ENCODE measurements around the gene FKBP10. TPM values are rescaled to one million over a fixed set of nuclear protein-coding genes. Genes with fewer than 3 reads are reported as not detected.
A peak's percentile ranks its signal among the peaks of the same experiment; 100 is the strongest.

The FKBP10 gene
- total RNA-seq, 1 donor from 2014 or later = 143 TPM

DNA sequence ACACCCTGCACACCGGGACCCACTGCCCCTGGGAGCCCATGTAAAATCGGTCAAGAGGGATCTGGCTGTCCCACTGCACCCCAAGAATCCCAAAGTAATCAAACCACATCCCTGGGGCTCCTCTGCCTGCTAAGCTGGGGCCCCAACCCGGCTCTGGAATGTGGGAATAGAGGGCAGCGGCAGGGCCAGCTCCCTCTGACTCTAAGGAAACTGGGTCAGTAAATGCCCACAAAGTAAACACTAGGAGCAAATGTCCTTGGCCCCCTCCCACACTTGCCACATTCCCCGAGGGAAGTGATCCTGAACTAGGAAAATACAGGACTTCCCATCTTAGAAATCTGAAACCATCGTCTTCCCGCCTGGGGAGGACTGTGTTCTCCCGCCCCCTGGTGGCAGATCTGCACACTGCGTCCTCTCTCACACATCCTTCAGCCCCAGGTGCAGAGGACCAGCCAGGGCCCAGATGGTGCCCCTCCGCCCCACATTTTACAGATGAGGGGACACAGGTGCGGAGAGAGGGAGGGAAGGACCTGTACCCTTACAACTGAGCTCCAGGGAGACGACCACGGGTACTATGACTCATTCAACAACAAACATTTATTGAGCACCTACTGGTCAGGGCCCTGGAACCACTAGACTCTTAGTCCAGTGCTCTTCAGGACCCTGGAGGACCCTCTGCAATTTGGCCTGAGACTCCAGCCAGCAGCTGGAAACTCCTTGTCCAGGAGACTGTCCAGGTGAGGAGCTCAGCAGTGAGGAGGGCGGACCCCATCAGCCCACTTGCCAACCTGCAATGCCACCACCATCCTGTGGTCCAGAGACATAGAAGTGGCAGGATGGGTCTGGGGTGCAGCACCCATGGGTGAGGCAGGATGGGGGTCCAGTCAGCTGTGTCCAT, 11.2 kb upstream of the FKBP10 start:
- DNase-seq (ENCODE audit: low read depth) = peak; percentile 74
- H3K4me3 ChIP-seq (ENCODE audit: low read depth, low read length) = no peak overlapping the region
- TF ChIP-seq, protein P1, sequence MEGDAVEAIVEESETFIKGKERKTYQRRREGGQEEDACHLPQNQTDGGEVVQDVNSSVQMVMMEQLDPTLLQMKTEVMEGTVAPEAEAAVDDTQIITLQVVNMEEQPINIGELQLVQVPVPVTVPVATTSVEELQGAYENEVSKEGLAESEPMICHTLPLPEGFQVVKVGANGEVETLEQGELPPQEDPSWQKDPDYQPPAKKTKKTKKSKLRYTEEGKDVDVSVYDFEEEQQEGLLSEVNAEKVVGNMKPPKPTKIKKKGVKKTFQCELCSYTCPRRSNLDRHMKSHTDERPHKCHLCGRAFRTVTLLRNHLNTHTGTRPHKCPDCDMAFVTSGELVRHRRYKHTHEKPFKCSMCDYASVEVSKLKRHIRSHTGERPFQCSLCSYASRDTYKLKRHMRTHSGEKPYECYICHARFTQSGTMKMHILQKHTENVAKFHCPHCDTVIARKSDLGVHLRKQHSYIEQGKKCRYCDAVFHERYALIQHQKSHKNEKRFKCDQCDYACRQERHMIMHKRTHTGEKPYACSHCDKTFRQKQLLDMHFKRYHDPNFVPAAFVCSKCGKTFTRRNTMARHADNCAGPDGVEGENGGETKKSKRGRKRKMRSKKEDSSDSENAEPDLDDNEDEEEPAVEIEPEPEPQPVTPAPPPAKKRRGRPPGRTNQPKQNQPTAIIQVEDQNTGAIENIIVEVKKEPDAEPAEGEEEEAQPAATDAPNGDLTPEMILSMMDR (conservative IDR thresholded peaks at IDR 0.05; ENCODE audit: low read depth, low read length) = peak; percentile 97

DNA sequence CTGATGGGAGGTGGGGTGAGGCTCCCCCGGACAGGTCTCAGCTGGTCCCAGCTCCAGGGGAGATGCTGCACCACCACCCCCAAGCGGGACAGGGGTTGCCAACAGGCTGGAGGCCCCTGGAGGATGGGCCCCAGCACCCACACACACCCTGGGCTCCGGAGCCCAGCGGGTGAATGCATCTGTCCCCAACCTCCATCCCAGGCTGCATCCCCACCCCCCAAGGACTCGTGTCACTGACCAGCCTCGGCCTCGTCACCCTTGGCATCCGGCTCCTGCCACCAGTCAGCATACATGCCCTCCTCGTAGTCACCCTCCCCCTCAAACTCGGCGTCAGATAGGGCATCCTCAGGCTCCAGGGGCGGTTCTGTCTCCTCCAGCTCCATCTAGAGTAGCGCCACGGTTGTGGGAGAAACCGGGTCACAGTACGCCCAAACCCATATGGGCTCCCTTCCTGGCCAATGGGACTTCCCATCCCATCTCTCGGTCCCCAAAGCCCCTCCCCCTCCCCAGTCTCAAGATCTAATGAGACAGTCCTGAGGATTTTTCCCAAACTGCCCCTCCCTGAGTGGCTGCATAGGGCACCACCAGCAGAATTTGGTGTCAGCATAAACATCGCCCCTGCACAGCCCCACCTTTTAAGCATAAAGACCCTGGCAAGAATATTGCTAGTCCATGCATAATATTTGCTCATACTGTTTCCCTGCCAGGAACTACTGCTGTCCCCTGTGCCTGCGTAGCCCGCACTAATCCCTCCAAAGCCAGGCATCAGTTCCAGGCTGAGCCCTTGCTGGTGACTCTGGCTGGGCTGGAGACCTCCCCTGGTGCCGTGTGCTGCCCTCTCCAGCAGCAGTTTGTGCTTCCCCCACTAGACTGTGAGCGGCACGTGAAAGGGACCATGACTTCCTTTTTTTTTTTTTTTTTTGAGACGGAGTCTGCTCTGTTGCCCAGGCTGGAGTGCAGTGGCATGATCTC, 9.5 kb upstream of the FKBP10 start:
- H3K4me3 ChIP-seq (ENCODE audit: low read depth, low read length) = no peak overlapping the region
- TF ChIP-seq, protein P1 (conservative IDR thresholded peaks at IDR 0.05; ENCODE audit: low read depth, low read length) = no peak
- no peak for DNase-seq (ENCODE audit: low read depth)

DNA sequence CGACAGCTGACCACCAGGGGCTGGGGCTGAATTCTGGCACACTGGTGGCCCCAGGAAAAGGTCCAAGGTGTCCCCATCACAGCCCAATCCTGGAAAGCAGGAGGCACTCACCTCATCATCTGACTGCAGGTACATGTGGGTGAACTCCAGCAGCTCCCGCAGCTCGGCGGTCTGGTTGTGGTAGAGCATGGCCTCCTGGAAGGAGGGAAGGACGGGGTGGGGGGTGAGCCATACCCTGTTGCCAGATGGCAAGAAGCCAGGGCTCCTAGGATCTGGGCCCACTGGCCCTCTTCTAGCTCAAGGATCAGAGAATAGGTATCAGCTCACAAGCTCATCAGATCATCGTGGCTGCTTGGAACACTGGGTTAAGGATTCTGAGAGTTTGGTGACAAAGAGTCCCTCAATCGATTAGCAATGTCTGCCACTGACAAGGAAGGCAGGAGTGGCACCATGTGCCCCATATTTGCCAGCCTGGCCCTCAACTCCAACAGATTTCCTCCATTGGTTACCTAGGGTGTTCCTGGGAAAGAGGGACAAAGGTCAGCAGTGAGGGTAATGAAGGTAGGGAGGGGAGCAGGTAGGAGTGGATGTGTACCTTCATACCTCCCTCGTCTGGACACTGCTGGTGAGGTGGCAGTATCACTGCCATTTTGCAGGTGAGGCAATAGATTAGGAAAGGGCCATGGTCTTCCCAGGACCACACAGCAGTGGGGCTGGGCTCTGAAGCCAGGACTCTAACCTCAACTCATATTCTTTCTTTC, 5.9 kb upstream of the FKBP10 start:
- no peak for DNase-seq (ENCODE audit: low read depth)
- TF ChIP-seq, protein P1 (conservative IDR thresholded peaks at IDR 0.05; ENCODE audit: low read depth, low read length) = no peak
- H3K4me3 ChIP-seq (ENCODE audit: low read depth, low read length) = no peak overlapping the region

DNA sequence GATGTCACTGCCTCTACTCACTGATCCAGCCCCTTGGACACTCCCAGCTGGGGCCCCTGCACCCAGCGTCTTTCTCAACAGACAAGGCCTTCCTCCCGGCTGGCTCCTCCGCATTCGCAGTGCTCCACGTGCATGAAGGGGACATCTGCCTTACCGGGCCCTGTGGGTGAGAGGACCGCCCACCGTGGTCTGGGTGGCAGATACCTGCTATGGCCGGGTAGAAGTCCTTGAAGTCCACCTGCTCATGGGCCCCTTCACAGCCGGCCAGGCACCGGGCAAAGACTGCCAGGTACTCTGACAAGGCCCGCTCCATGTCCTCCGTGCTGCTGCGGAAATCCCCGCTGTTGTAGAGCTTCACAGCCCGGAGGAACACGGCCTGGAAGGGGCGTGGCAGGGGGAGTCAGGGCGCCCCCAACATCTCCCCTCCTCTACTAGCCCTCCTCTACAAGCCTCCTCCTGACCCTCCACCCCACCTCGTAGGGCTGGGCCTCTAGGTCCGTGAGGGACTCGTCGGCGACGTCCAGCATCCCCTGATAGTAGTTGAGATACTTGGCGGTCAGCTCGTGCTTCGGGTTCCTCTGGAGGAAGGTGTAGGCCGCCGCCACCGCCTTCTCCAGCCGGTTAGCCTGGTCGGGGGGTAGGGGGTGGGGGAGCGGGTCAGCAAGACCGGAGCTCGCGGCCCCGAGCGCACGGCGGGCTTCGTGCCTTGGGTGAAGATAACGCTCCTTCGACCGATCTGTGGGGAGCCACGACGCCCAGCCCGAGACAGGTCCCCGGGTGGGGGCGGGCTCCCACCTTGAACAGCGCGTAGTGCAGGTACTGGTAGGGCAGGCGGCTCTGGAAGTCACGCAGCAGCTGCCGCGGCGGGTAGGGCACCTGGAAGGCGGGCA, 1.9 kb upstream of the FKBP10 start:
- TF ChIP-seq, protein P1 (conservative IDR thresholded peaks at IDR 0.05; ENCODE audit: low read depth, low read length) = no peak

DNA sequence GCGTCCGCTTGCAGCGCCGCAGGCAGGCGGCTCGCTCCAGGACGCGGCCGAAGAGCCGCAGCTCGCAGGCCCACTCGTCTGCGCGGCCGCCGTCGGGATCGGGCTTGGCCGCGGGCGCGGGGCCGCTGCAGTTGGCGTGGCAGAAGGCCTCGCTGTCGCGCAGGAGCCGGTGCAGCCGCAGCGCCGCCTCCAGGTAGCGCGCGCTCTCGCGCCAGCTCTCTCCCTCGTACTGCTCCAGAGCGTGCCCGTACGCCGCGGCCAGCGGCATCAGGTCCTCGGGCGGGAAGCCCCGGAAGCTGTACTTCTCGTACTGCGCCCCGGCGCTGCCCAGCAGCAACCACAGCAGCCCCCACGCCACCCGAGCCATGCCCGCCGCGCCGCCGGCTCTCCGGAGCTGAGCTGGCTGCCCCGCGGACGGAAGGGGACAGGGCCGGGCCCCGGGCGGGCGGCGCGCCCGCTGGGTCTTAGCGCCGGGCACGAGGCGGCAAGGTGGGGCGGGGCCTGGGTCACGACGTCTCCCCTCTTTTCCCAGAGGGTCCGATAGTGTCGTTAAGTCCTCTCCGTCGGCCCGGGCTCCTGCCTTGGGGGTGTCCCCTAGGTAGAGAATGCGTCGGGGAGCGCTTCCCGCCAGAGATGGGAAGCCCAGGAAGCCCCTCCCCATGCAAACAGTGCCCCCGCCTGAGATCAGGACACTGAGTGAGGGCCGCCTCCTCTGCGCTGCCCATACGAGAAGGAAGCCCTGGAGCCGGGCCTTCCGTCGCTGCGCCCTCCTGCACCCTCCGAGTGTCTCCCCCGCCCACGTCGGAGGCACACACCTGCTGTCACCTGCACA, 1.0 kb upstream of the FKBP10 start, which contains the start of gene P3H4:
Gene P3H4, minus strand, starts transcription at position 401 of the 832 bp plus-strand sequence. Its CDS starts 34 bp downstream, at position 367.
- no peak for DNase-seq (ENCODE audit: low read depth)
- TF ChIP-seq, protein P1 (conservative IDR thresholded peaks at IDR 0.05; ENCODE audit: low read depth, low read length) = peak; percentile 58
- H3K4me3 ChIP-seq (ENCODE audit: low read depth, low read length) = peak within 1 kb of the TSS; percentile 64

More for the DNA sequence above, 1.9 kb upstream of the FKBP10 start:
- no peak for DNase-seq (ENCODE audit: low read depth)
- peak overlapping the region; percentile 64 for H3K4me3 ChIP-seq (ENCODE audit: low read depth, low read length)

Data from epithelial cell of proximal tubule (primary cell).